Activated CD4-positive, CD25-positive, alpha-beta regulatory T cell treated with anti-CD3 and anti-CD28 coated beads, Interleukin-2, amount 50 U/mL, for 72 hours (primary cell): Measurements from ENCODE around the gene SLC25A53.
"Not testable (repeated sequence)": the region's sequence is repeated elsewhere in the genome, so short reads cannot be mapped to it uniquely, and the experiment has no call there.

Experiments
- DNase-seq: peaks from one replicate; pipeline ENCODE4 v3.0.0; 2021

Gene SLC25A53

DNA sequence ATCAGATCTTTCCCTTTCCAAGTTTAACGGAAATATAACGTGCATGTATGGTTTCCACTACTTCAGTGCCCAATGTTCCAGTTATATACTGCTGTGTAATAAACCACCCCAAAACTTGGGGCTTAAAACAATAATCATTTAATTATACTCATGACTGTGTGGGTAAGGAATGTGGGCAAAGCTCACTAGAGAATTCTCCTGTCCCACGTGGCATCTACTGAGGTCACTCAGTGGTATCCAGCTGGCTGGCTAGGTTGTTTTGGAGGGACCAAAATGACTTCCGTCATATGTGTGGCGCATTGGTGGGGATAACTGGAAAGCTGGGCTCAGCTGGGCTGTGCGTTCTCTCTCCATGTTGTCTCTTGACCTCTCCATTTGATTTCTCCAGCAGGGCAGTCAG, 26.0 kb downstream of the SLC25A53 start:
- DNase-seq: no peak

DNA sequence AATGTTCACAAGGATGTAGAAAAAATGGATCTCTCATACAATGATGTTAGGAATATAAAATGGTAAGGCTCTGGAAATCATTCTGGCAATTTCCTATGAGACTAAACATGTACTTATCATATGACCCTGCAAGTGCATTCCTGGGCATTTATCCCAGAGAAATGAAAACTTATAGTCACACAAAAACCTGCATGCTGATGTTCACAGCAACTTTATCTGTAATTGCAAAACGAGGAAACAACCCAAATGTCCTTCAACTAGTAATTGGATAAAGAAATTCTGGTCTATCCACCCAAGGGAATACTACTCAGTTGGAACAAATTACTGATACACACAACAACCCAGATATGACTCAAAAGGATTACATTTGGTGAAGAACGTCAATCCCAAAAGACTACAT, 30.0 kb downstream of the SLC25A53 start:
- no peak for DNase-seq

DNA sequence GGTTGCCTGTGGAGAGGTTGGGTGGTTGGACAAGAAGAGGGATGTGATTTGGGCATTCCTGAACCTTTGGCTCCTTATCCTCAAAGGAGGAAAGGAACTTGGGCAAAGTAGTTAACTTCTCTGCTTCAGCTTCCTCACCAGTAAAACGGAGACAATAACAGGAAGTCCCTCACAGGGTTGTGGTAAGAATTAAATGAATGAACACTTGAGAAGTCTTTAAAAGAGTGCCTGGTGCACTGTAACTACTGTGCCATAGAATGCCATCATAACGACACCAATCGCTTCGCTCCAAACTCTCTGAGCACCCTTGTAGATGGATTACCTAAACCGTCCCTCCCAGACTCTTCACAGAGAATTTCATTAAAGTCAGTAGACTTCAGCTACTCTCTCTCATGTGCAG, 34.0 kb downstream of the SLC25A53 start:
- no peak for DNase-seq

DNA sequence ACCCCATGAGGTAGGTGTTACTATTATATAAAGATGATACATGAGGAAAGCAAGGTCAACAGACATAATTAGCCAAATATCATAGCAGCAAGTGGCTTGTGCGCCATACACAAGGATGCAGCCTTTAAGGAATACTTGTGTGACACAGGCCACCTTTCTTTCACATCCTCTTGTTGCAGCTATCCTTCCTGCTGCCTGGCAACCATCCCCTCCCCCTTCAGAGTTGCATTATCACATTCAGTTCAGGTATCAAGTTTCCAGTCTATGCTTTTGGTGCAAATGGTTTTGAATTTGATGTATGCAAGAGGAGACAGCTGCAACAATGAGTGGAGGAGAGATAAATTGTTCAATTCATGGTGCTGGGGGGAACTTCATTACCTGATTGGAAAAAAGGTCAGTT, 38.0 kb downstream of the SLC25A53 start:
- no peak for DNase-seq

DNA sequence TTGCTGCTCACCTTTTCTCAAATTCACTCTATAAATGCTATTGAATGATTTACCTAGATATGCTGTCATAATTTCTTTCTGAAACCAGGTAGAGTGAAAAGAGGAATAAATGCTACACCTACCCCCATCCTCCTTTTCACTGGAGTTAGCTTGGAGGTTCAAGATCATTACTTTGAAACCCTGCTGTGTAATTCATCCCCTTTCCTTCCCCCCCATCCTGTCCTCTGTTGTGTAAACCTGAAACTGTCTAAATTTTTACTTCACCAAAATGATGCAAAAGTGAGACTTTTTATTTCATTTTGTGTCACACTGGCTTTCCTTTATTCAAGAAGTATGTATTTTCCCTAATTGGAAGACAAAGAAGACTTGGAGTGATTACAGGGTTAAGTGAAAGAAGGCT, 39.0 kb downstream of the SLC25A53 start:
- DNase-seq: no peak

DNA sequence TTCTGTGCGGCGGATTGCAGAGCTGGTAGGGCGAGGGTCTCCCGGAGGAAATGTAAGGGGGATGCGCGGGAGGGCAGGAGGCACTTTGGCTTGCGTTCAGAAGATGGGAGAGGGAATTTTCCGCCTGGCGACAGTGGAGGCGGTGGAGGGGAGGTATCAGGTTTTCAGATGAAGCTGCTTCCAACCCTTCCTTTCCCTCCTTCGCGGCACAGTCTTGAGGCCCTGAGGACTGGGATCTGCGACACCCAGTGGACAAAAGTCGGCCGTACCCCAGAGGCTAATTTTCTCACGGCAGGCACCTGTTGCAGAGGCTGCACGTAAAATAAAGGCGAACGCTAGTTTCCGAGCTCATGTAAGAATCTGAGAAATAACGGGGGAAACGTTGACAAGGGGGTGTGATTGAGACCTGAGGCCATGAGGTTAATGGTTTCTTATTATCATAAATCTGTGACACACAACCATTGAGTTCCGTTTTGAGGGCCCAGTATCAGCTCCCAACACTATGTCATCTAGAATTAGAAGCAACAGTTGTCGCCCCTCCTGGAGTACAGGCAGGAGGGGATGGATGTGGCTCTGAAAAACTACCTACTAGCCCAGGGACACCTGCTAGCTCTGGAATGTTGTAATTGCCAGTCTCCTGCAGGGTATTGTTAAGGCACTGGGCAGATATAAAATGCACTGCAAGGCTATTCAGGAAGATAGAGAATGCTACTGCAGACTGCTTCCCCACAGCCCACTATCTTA, 43.4 kb downstream of the SLC25A53 start:
- peak; percentile 42 for DNase-seq

DNA sequence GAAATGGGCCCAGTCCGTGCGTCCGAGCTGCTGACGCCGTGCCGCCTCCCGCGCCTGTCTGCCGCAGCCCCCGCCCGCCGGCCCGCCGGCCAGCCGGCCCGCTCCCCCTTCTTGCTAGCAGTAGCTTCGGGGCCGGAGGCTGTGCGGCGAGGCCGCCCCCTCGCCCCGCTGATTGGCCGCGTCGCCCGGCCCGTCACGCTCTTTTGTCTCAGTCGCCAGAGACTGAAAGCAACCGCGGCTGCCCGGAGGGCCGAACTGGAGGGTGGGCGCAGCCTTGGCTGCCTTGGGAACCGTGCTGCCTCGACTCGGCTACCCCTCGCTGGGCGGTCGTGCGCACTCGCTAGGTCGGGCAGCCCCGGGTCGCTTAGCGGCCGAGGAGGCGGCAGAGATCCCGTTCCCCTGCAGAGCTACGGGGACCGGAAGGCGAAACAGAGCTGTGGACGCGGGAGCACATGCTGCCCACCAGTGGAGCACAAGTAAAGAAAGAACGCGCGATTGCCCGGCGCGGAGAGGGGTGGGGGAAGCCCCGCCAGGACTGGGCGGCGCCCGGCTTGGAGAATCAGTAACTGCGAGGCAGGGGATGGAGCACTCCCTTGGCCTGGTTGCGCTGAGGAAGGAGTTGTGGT, 44.4 kb downstream of the SLC25A53 start, which contains the start of gene ZCCHC18:
TSS of gene ZCCHC18 (plus strand) at position 198 of the 626 bp plus-strand sequence. CDS start 1,589 bp downstream, outside the sequence.
- peak; percentile 56 for DNase-seq

DNA sequence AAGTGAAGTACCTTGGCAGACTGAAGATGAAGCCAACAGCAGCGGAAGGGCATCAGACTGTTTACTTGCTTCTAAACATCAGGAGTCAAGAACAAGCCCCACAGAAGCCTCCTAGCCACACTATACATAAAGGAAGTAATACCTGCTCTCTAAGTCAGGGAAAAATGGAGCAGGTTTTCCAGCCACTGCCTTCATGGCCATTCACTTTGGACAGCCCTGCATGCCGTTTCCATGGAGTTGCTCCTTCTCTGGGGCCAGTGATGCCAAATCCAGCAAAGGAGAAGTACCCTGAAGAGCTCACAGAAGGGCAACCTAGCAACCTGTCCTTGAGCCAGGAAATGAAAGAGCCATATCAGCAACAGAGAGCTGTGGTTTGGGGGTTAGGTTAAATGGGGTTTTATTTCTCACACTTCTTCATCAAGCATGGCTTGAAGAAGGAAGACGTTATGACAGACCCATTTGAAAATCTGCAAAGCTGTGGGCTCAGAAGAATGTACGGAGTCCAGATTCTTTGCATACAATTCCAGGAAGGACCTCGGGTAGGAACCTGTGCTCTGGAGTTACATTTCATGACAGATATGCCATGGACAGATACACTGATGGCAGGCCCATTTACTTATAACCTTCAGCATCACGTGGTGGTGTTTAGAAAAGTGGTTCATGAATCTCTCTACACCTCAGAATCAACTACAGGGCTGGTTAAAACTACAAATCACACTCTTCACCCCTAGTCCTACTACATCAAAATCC, 46.1 kb downstream of the SLC25A53 start:
- not testable (repeated sequence) for DNase-seq

DNA sequence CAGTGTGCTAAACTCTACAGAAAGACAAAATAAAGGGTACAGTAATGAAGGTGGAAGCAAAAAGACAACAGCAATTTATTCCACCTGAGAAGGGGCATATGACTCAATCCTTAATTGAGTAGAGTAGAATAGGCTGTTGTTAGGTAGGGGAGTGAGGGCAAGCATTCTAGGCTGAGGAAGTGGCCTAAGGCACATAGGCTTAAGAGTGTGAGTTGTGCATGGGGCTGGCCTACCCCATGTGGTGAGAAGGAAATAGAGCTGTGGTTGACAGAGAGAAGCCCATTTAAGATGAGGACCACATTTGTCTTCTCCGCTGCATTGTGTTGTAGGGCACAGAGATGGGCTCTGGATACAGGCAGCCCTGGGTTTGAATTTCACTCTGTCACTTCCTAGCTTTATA, 47.9 kb downstream of the SLC25A53 start:
- DNase-seq: no peak

DNA sequence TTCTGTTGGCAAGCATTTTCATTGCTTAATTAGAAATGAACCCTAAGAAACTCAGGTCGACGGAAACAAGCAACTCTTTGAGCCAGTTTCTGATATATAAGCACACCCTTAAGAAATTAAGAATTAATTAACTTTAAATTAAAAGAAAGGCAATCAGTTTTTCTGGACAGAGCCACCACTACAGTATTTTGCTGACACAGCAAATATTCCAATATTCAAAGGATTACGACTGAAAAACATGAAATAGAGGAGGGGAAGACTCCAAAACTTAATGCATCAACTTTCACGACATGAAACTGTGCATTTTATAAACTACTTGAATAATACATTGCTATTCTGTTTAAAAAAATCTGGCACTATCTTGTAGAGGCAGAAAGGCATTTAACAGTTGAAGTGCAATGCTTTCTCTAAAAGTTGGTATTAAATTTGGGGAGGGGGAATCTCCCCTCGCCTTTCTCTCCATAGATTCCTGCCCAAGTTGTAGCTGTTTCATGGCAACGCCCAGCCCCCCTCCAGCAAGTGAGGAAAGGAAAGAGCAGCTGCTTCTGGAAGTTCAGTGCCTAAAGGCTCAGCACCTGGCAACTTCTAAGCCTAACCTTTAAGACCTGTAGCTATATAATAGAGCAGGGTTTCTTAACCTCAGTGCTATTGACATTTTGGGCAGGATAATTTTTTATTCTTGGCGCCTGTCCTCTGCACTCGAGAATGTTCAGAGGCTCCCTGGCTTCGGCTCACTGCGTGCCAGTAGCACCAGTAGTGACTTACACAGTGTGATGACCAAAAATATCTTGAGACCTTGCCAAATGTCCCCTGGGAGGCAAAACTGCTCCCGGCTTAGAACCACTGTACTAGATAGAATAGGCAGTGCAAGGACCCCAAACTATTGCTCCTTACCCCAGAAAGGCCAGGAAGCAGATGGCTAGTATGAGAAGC, 51.2 kb downstream of the SLC25A53 start:
- DNase-seq: no peak

DNA sequence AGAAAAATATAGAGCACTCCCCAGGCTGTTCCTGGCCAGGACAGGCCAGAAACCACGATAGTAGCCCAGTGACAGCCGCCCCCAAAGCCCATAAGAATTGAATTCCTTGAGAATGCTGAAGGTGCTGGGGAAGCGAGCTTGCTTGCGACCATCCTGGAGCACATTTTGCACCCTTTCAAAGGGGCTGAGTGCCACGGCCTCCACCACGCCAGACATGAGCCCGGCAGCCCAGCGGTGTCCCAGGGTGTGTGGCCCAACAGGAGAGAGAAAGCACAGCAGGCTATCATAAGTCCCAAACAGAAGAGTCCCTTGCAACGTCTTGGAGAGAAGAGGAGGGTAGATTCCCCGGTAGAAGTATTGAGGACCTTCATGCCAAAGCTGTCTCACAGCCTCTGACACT, 52.1 kb downstream of the SLC25A53 start:
- DNase-seq: no peak

DNA sequence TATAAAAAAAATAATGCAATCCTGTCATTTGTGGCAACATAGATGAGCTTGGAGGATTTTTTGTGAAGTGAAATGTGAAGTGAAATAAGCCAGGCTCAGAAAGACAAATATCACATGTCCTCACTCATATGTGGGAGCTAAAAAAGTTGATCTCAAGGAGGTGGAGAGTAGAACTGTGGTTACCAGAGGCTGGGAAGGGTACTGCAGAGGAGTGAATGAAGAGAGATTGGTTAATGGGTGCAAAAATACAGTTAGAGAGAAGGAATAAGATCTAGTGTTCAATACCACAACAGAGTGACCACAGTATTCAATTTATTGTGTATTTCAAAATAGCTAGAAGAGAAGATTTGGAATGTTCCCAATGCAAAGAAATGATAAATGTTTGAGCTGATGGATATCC, 57.9 kb downstream of the SLC25A53 start:
- DNase-seq: no peak

DNA sequence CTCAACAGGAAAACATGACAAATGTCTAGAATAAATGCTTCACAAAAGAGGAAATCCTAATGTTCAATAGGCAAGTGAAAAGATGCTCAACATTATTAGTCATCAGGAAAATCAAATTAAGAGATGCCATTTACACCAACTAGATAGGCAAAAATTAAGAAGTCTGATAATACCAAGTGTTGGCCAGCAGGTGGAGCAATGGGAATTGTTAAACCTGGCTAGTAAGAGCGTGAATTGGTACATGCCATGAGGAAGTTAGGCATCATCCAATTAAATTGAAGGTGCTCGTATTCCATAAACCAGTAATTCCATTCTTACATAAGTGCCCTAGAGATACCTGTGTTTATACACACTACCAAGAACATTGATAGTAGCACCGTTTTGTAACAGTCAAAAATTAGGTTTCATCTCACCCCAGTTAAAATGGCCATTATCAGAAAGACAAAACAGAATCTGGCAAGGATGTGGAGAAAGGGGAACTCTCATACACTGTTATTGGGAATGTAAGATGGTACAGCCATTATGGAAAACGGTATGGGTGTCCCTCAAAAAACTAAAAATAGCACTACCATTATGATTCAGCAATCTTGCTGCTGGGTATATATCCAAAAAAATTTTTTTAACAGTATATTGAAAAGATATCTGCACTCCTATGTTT, 58.5 kb downstream of the SLC25A53 start:
- no peak for DNase-seq

DNA sequence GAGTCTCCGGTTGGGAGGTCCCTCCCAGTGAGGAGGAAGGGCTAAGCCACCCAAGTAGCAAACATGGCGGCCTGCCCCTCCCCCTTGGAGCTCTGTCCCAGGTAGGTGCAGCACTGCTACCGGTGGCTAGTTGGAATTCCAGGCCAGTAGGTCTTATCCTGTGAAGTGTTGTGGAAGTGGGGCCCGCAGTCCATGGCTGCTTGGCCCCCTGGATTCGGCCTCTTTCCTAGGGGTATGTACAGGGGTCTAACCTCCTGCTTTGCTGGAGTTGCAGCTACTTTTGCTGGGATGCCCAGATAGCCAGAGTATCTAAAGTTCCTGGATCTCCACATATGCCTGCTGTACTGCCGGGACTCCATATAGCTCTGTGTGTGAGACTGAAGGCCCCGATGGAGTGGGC, 70.9 kb downstream of the SLC25A53 start:
- DNase-seq: no peak

DNA sequence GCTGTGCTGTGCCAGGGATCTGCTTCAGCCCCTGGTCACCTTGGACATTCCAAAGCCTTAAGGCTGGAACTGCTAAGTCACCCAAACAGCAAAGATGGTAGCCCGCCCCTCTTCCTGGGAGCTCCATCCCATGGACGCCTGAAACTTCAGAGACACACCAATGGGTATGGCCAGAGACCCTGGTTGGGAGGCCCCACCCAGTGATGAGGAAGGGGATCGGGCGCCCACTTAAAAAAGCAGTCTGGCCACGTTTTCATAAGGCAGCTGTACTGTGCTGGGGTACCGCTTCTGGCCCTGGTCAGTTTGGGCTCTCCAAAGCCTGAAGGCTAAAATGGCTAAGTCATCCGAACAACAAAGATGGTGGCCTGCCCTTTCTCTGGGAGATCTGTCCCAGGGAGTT, 71.3 kb downstream of the SLC25A53 start:
- no peak for DNase-seq

DNA sequence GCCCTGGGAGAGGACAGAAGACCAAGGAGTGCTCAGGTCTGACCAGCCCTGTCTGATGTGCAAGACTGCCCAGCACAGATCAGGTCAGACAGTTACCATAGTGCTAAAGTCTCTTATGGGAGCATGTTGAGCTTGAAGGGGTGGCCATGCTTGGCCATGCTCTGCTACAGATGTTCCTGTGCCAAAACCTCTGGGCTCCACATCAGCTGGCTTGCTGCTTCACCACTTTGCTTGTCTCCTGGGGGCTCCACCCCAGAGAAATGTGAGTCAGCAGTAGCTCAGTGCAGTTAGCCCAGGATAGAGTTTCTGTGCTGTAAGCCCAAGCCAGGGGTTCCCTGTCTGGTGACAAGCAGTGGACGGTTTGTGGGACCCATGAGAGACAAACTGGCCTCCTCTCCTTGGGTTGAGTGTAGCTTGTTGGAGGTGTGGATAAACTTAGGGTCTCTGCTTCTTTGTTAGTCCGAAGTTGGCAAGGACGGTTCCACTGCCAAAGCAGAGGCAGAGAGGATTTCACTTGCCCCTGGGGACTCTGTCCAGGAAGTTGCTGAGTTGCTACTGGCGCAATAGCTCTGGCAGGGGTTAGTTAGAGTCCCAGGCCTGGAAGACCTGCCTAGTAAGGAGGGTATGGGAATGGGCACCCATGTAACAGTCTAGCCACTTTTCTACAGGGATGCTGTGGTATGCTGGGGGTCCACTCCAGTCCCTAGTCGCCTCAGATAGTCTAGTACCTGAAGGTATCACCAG, 72.1 kb downstream of the SLC25A53 start:
- DNase-seq: no peak

DNA sequence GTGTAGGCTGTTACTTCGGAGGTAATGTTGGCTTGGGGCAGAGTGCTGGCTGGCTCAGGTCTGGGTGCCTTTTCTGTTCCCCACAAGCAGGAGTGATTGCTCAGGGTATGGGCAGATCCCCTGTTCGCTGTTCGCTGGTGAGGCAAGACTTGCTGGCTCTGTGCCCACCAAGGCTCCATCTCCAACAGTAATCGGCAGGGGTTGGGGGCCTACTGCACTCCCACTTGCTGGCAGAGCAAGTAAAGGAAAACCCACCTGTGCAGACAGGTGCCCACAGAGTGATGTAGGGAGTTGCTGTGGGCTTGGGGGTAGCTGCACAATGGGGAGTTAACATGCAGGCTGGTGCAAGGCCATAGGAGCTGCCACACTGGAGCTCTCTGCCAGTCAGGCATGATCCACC, 72.7 kb downstream of the SLC25A53 start:
- no peak for DNase-seq

DNA sequence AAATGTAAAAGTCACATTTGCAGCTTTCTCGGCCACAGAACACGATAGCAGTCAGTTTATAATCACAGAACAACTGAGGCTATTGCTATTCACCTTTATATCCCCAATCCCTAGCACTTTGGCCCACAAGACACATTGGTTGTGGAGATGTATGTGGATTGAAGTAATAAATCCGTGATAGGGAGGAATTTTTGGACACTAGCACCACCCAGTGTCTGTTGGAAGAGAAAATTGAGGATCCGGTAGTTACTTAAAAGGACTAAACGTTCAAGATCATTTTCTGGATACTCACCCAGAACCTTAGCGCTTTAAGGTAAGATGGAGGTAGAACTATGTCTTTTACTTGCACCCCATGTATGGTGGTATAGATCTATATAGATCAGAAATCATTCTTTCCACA, 79.0 kb downstream of the SLC25A53 start:
- DNase-seq: not testable (repeated sequence)

DNA sequence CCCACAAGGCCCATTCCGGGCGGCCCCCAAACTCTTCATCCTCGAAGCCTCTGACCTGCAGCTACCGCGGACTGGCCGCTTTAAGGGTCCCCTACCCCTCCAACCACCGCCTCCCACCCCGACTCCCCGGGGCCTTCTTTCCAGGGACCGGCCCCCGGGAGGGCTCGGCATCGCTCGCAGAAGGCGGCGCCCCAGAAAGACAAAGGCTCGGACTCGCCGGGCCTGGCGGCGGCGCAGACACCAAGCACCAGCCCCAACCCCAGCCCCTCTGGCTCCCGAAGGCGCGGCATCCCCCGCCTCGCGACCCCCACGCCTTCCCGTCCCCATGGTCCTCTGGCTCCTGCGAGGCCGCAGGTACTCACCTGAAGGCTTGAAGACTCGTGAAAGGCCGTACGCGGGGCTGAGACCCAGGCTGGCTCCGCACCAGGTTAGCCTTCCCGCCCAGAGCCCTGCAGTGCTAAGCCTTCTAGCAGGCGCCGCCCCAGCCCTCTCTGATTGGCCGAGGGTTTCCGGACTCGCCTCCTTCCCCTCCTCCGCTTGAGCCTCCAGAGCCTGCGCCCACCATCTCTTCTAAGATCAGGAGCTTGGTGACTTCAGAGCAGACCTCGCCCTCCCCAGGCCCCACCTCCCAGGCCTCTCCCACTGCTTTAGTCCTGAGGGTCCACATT, 80.9 kb downstream of the SLC25A53 start, which contains the start of gene TMSB15C:
TSS of gene TMSB15C (minus strand) at position 459 of the 668 bp plus-strand sequence.
- not testable (repeated sequence) for DNase-seq

DNA sequence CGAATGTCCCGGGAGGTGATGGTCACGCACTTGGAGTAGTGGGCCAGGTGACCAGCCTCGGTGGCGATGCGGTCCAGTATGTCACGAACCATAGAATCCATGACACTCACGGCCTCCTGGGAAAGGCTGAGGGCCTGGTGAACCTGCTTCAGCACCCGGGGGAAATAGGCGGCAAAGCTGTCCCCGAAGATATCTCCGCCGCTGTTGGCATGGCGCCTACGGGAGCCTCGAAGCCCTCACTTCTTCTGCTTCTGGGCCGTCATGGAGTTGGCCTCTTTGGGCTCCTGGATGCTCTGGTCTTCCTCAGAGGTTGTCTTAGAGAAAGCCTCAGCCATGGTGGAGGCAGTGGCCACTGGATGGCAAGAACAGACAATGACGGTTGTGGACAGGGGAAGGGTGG, 94.2 kb downstream of the SLC25A53 start:
- not testable (repeated sequence) for DNase-seq

DNA sequence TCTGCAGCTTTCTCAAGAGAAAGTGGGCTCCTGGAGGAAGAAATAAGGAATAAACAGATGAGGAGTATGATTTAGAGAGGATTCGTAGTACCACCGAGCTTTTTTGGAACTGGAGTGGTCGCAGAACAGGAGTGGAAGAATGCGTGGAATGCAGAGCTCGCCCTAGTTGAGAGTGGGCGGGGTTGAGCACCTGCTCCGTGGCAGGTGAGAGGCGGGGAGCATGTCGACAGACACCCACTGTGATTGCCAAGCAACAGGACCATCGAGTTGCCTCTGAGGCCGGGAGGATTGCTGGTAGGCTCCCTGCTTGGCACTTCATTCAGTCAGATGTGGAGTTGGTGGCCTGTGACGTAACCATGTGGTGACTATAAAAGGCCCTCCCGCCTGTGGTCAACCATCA, 101.9 kb downstream of the SLC25A53 start:
- not testable (repeated sequence) for DNase-seq
